GM21619 (cell line): ENCODE results near the gene ATF6.
"Not testable (repeated sequence)": the region's sequence is repeated elsewhere in the genome, so short reads cannot be mapped to it uniquely, and the experiment has no call there.

Experiments
- ATAC-seq: cut with Tn5 transposase; IDR thresholded peaks from one replicate; pipeline ENCODE4 v1.9.1; 2021; ENCODE audit not compliant: unreplicated experiment

ATF6 gene

GRCh38 chr1:161778522-161778921 lies 12.4 kb downstream of the ATF6 start:
- ATAC-seq, result no peak

GRCh38 chr1:161779393-161779792 lies 13.3 kb downstream of the ATF6 start:
- ATAC-seq, result no peak

DNA sequence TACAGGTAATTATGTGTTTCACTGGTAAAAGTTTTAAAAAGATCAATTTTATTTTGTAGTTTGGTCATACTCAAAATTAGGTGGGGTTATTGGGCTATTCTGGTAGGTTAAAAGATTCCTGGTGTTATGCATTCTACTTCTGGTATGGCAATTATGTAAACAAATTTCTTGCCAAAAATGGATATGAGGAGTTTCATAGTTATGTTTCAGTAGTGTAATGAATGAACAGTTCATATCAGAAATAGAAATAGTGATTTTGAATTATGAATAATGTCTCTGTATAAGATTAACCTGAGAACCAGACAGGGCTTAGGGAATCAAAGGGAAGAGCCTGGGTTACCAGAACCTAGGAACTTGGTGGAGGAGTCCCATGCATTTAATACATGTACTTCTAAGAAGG lies 15.9 kb downstream of the ATF6 start:
- peak; percentile 62 for ATAC-seq

DNA sequence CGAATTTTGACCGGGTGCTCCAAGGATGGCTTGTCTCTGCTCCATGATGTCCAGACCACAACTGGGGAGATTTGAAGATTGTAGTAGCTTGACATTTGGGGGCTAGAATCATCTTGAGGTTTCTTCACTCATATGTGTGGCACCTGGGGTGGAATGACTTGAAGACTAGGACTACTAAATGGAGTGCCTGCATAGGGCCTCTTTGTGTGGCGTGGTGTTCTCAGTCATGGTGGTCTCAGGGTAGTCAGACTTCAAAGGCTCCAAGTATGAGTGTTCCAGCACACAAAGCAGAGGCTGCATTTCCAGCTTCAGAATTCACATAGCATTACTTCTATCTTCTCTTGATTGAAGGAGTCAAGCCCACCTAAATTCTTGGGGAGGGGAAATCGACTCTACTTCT lies 16.8 kb downstream of the ATF6 start:
- no peak for ATAC-seq

GRCh38 chr1:161784968-161785367 lies 18.8 kb downstream of the ATF6 start:
- no peak for ATAC-seq

GRCh38 chr1:161787355-161787754 lies 21.2 kb downstream of the ATF6 start:
- no peak for ATAC-seq

DNA sequence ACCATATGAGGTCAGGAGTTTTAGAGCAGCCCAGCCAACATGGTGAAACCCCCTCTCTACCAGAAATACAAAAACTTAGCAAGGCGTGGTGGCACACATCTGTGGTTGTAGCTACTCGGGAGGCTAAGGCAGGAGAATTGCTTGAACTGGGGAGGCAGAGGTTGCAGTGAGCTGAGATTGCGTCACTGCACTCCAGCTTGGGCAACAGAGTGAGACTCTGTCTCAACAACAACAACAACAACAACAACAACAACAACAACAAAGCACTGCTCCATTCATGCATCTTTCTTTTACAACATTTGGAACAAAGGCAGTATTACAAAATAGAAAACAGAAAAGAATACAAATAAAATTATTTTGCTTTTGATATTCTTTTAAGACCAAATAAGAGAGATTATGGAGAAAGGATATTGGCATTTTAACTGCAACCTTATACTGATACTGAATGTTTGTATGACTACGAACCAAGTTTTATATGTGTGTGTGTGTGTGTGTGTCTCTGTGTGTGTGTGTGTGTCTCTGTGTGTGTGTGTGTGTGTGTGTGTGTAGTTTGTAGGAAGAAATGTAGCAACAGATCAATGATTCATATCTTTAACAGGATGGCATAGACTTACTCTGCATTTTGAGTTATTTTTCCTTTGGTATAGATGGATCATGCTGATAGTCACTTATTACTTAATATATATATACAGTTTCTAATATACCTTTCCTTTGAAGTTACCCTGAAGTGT lies 24.6 kb downstream of the ATF6 start:
- ATAC-seq, result no peak

- no peak for ATAC-seq
Measured at GRCh38 chr1:161791904-161792655, 26.0 kb downstream of the ATF6 start.

GRCh38 chr1:161792740-161793139 lies 26.6 kb downstream of the ATF6 start:
- peak; percentile 76 for ATAC-seq

DNA sequence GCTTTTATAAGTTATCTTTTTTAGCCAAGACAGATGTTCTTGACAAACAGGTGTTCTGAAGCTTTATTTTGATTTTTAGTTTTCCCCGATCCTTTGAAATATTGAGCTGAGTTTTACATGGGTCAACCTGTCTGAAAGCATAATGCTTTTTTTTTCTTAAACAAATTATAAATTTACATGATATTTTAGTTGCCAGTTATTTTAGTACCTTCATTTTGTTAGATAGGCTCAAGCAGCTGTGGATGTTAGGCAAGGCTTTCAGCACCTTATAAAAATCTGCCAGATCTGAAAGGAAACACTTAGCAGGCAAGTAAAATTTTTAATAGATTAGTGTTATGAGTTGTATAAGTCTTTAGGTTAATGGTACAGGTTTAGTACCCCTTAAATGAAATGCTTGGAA lies 33.7 kb downstream of the ATF6 start:
- no peak for ATAC-seq

DNA sequence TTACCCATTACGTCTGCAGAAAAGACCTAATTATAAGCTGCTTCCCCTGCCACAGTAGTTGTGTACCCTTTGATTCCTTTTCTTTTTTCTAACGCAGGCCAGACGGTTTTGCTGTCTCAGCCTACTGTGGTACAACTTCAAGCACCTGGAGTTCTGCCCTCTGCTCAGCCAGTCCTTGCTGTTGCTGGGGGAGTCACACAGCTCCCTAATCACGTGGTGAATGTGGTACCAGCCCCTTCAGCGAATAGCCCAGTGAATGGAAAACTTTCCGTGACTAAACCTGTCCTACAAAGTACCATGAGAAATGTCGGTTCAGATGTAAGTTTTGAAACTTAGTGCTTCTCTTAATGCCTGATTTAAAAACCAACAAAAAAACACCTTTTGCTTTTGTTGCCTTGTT lies 35.8 kb downstream of the ATF6 start:
- no peak for ATAC-seq

DNA sequence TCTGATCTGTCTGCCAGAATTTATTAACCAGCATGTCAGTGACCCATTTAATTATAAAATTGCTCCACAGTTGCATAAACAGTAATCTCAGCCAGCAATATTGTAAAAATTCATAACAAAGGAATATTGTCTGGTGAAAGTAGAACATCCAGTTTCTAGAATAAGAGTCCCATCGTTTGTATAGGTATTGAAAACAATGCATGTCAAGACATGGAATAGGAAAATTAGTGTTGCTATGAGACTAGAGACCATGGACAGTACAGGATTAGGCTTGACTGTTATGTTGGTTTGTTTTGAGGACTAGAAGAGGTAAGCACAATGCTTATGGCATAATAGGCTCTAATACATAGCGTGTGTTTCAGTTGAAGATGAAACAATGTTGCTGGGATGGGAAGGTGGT lies 37.1 kb downstream of the ATF6 start:
- ATAC-seq, result no peak

DNA sequence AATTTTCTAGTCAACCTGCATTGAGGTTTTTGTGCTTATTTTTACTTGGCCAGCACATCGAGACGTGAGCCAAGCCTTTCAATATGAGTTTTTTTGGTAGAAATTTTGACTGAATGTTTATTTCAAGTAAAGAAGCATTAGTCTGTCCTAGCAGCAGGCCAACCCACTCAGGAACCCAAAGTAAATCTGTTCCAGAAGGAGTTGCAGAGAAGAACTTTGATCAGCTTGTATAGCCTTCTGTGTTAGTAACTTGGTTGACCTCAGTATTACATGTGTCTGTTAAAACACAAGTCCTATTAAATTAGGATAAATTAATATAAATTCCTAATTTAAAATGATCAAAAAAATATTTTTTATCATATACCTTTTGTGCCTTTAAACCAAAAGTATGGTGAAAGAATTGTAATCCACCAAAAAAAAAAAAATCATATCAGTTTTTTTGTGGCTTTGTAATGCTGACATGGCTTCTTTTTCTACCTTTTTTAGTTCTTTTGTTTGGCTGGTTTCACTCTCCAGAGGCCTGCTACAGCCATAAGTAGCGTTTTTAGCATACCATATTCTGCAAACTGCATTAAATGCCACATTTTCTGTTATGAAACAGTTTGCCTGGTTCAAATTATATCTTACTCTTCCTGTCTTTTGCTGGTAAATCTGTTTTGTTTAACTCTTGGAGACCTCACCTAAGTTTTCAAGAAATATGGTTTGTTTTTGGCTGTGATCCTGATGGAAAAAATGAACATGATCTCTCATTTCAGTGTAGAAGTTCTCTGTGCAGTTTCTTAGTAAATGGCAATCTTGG lies 39.5 kb downstream of the ATF6 start:
- ATAC-seq, result no peak

- not testable (repeated sequence) for ATAC-seq
Measured at GRCh38 chr1:161809202-161809601, 43.1 kb downstream of the ATF6 start.

- not testable (repeated sequence) for ATAC-seq
Measured at GRCh38 chr1:161809656-161810055, 43.5 kb downstream of the ATF6 start.

GRCh38 chr1:161810780-161811179 lies 44.7 kb downstream of the ATF6 start:
- ATAC-seq, result no peak

DNA sequence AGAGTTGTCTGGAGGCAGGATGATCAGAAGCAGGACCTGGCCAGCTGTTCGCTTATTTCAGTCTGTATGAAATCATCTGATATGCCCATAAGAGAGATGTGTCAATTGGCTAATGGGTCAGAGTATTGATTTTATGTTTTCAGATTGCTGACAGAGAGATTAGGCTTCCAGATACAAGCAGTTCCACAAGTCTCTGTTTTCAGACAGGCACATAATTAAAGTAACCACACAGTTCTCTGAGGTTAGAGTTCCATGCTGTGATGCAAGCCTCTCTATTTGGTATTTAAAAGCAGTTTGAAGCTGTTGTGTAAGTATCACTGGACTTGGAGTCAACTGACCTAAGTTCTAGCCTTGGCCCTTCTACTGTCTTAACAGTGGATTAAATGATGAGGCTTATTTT lies 50.1 kb downstream of the ATF6 start:
- ATAC-seq, result no peak

DNA sequence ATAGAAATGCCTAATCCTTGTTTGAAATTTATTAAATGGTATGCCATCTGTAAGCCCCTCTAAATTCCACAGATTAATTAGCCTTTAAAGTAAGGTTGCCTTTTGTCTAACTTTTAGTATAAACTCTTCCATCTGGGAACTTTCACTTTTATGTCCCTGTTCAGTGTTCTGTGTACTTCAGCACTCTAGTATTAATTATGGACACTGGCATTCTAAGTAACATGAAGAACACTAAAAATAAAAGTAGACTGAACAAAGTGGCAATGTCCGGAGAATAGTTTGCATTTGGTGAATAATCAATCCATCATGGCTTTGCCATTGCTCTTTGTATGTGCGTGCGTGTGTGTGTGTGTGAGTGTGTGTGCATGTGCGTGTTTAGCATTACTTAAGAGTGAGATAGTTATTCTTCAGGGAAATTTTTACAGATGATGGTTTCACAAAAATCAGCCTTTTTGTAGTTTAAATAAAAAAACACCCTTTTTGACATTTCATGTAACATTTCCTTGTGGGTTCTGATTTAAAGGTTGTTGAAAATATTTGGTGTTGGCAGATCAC lies 51.1 kb downstream of the ATF6 start:
- ATAC-seq, result no peak

GRCh38 chr1:161820914-161821313 lies 54.8 kb downstream of the ATF6 start:
- no peak for ATAC-seq

GRCh38 chr1:161824618-161825017 lies 58.5 kb downstream of the ATF6 start:
- no peak for ATAC-seq

- no peak for ATAC-seq
Measured at GRCh38 chr1:161825831-161826230, 59.7 kb downstream of the ATF6 start.
